ENCODE results near the gene SLC8A2.

DNA sequence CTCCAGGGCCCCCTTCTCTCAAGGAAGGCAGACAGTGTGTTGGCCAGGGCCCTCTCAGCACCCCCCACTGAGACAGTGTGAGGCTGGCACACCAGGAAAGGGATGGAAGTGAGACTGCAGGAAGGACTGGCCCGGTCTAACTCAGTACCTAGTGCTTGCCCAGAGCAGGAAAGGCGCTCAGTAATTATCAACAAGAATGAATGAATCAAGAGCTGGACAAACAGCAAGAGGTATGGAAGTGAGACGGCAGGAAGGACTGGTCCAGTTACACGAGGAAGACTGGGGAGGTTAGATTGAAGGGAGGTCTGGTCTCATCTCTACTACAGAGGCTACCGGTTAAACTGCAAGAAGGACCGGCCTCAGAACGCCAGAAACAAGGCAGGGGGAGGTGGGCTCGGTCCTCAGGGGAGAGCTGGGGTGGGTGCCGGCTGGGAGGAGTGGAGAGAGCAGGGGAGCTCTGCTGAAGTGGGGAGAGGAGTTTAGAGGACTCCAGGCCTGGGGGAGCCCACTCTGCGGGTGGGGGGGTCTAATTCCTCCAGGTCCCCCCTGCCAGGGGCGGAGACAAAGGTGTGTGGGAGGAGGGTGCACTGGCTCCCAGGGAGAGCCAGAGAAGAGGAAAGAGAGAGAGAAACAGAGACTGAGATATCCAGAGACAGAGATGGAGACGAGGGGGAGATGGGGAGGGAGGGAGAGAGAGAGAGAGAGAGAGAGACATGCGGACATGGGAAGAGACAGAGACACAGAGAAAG is 1.1 kb downstream of the SLC8A2 start:
- TF ChIP-seq, protein P1, sequence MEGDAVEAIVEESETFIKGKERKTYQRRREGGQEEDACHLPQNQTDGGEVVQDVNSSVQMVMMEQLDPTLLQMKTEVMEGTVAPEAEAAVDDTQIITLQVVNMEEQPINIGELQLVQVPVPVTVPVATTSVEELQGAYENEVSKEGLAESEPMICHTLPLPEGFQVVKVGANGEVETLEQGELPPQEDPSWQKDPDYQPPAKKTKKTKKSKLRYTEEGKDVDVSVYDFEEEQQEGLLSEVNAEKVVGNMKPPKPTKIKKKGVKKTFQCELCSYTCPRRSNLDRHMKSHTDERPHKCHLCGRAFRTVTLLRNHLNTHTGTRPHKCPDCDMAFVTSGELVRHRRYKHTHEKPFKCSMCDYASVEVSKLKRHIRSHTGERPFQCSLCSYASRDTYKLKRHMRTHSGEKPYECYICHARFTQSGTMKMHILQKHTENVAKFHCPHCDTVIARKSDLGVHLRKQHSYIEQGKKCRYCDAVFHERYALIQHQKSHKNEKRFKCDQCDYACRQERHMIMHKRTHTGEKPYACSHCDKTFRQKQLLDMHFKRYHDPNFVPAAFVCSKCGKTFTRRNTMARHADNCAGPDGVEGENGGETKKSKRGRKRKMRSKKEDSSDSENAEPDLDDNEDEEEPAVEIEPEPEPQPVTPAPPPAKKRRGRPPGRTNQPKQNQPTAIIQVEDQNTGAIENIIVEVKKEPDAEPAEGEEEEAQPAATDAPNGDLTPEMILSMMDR (conservative IDR thresholded peaks at IDR 0.05; ENCODE audit: low read depth in 2 of 2) = no peak
- TF ChIP-seq REST (IDR thresholded peaks at IDR 0.05; ENCODE audit: unreplicated experiment) (no peak), EZH2 (IDR thresholded peaks at IDR 0.05; ENCODE audit: low read depth, unreplicated experiment) (no peak), JUNB (IDR thresholded peaks at IDR 0.05; ENCODE audit: unreplicated experiment) (no peak)
